Glutamatergic neuron (in vitro differentiated cells): ENCODE results near the gene ZNF138. TPM values are rescaled to one million over a fixed set of nuclear protein-coding genes. Genes with fewer than 3 reads are reported as not detected.

Experiments used
- DNase-seq: peaks from one replicate; pipeline ENCODE4 v3.0.0; 2022
- H3K27ac Mint-ChIP-seq: one replicate; pipeline ENCODE4 v1.8.0; 2020; ENCODE audit warnings: mild to moderate bottlenecking, mixed read lengths, inconsistent platforms; ENCODE audit not compliant: unreplicated experiment
- H3K27me3 Mint-ChIP-seq: one replicate; pipeline ENCODE4 v1.8.0; 2020; ENCODE audit warnings: mild to moderate bottlenecking, moderate library complexity, mixed read lengths, inconsistent platforms; ENCODE audit not compliant: unreplicated experiment
- H3K36me3 Mint-ChIP-seq: one replicate; pipeline ENCODE4 v1.8.0; 2020; ENCODE audit warnings: mild to moderate bottlenecking, mixed read lengths, inconsistent platforms; ENCODE audit not compliant: unreplicated experiment
- H3K4me1 Mint-ChIP-seq: one replicate; pipeline ENCODE4 v1.8.0; 2020; ENCODE audit warnings: mild to moderate bottlenecking, low read depth, mixed read lengths, inconsistent platforms; ENCODE audit not compliant: unreplicated experiment
- H3K4me3 Mint-ChIP-seq: one replicate; pipeline ENCODE4 v1.8.0; 2020; ENCODE audit warnings: mild to moderate bottlenecking, mixed read lengths, inconsistent platforms; ENCODE audit not compliant: unreplicated experiment
- H3K9me3 Mint-ChIP-seq: one replicate; pipeline ENCODE4 v1.8.0; 2020; ENCODE audit warnings: mild to moderate bottlenecking, moderate library complexity, mixed read lengths, inconsistent platforms; ENCODE audit not compliant: unreplicated experiment
- long read RNA-seq: library from polyadenylated mRNA; unstranded; transcript quantifications from one replicate; pipeline ENCODE4 v2.0.0, GENCODE V29; 2020; ENCODE audit not compliant: unreplicated experiment
- total RNA-seq: library from RNA; stranded (reverse); fragmentation: NEBNext Ultra II Directional; extraction: Animal tissue kit (Norgen Biotek cat#: 25700); gene quantifications from one replicate; pipeline ENCODE4 v1.2.1, GENCODE V29; 2021; ENCODE audit not compliant: unreplicated experiment
- TF ChIP-seq, protein P1 (sequence below): fragments of 200-600 bp; sonication (generic); IDR thresholded peaks from one replicate; pipeline ENCODE4 v1.5.0; 2021; ENCODE audit not compliant: partially characterized antibody, unreplicated experiment

ZNF138 gene
- 31.7 TPM for total RNA-seq
- long read RNA-seq, partial matches to known transcripts = 0 of 5 reads
- long read RNA-seq, other reads (novel, unspliced or antisense) = 2 of 5 reads

DNA sequence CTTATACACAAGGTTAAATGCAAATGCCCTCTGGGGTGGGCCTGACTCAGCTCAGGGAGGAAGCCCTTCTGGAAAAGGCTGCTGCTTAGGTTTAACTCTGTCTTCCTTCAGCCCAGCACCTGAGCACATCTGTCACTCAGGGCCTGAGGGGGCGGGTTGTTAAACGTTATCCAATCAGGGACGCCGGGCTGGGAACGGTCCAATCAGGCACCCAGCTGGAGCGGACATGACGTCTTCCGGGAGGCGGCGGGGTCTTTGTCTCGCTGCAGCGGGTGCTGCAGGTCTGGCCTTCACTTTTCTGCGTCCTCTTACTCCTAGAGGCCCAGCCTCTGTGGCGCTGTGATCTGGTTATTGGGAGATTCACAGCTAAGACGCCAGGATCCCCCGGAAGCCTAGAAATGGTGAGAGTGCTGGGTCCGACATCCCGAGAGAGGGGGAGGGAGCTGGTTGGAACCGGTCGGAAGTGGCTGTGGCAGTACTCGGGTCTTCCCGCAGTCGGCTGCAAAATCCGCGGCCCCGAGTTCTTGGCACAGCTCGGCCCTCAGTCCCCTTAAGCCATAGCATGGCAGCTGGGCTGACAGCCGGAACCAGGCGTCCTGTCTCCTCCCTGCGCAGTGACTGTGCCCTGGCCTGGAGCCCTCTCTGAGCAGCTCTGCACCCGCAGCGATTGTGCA is at the start of gene ZNF138:
ZNF138 (plus strand) TSS at position 258 of the 674 bp plus-strand sequence; CDS start at position 399, 141 bp downstream.
- Mint-ChIP-seq H3K4me1 (peaks cover 8% of the 10 kb centered on the region), H3K36me3 (no peaks in the 10 kb centered on the region), H3K27me3 (peaks cover 8% of the 10 kb centered on the region), H3K9me3 (peaks cover 10% of the 10 kb centered on the region), H3K27ac (peak within 1 kb of the TSS; percentile 100), H3K4me3 (peak within 1 kb of the TSS; percentile 98)
- DNase-seq = peak; percentile 97
- TF ChIP-seq, protein P1, sequence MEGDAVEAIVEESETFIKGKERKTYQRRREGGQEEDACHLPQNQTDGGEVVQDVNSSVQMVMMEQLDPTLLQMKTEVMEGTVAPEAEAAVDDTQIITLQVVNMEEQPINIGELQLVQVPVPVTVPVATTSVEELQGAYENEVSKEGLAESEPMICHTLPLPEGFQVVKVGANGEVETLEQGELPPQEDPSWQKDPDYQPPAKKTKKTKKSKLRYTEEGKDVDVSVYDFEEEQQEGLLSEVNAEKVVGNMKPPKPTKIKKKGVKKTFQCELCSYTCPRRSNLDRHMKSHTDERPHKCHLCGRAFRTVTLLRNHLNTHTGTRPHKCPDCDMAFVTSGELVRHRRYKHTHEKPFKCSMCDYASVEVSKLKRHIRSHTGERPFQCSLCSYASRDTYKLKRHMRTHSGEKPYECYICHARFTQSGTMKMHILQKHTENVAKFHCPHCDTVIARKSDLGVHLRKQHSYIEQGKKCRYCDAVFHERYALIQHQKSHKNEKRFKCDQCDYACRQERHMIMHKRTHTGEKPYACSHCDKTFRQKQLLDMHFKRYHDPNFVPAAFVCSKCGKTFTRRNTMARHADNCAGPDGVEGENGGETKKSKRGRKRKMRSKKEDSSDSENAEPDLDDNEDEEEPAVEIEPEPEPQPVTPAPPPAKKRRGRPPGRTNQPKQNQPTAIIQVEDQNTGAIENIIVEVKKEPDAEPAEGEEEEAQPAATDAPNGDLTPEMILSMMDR = no peak

DNA sequence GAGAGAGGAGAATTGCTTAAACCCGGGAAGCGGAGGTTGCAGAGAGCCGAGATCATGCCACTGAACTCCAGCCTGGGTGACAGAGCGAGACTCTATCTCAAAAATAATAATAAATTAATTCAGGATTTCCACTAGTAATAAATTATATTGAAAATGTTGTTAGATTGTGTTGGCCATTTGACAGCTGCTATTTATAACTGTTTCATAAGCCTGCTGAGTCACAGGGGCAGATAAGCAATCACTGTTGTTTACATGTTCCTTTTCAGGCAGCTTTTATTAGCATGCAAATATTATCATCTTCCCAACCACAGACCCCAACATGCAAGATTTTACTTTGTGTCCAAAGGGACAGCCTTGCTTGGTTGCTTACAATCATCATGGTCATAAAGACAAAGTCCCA is 49.5 kb upstream of the ZNF138 start:
- no peak for DNase-seq
- Mint-ChIP-seq H3K27ac (no peak overlapping the region), H3K36me3 (no peaks in the 10 kb centered on the region), H3K4me1 (no peaks in the 10 kb centered on the region), H3K9me3 (no peaks in the 10 kb centered on the region), H3K4me3 (no peak overlapping the region), H3K27me3 (no peaks in the 10 kb centered on the region)
- TF ChIP-seq, protein P1 = no peak

GRCh38 chr7:64747802-64748201 is 46.4 kb upstream of the ZNF138 start:
- Mint-ChIP-seq H3K4me3 (no peak overlapping the region), H3K27ac (no peak overlapping the region), H3K4me1 (no peaks in the 10 kb centered on the region), H3K27me3 (no peaks in the 10 kb centered on the region), H3K36me3 (no peaks in the 10 kb centered on the region), H3K9me3 (peaks cover 2% of the 10 kb centered on the region)
- TF ChIP-seq, protein P1 = no peak
- DNase-seq = no peak

DNA sequence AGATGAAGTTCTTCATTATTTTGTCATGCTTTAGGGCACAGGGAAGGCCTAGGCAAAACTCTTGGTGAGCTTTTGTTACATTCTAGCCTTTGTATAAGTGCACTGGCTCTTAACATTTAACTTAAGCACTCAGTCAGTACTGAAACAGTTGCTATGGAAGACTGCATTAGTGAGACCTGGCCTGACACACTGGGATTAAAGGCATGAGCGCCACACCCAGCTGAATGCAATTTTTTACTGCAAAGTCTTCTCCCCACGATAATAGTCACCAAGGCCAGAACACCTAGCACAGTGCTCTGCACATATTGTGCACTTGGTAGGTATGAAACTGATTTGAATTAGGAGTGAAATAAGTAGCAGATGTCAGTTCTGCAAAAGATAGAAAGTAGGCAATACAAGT is 41.2 kb upstream of the ZNF138 start:
- Mint-ChIP-seq H3K9me3 (peaks cover 2% of the 10 kb centered on the region), H3K4me3 (no peak overlapping the region), H3K27ac (no peak overlapping the region), H3K36me3 (no peaks in the 10 kb centered on the region), H3K27me3 (no peaks in the 10 kb centered on the region), H3K4me1 (no peaks in the 10 kb centered on the region)
- DNase-seq = no peak
- TF ChIP-seq, protein P1 = no peak

DNA sequence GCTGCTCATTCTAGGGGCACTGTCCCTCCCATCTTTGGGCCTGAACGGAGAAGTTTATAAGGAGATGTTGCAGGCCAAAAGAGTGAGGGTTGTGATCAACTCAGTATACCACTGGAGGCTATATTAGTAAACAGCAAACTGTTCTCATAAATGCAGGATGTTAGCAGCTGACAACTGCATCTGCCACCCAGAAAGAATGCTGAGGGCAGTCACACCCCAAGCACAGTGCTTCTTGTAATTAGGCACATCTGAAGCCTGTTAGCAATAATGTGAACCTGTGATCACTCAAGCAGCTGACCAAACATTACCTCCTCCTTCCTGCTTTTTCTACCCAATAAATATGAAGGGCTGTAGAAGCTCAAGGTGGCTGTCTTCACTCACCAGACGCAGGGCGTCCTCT is 38.4 kb upstream of the ZNF138 start:
- Mint-ChIP-seq H3K27ac (no peak overlapping the region), H3K27me3 (no peaks in the 10 kb centered on the region), H3K36me3 (no peaks in the 10 kb centered on the region), H3K9me3 (peaks cover 2% of the 10 kb centered on the region), H3K4me3 (no peak overlapping the region), H3K4me1 (no peaks in the 10 kb centered on the region)
- TF ChIP-seq, protein P1 = no peak
- DNase-seq = no peak
